GM23338 (cell line): Measurements from ENCODE around the gene OXCT2. TPM values are rescaled to one million over a fixed set of nuclear protein-coding genes. Genes with fewer than 3 reads are reported as not detected.

Source experiments
- ATAC-seq: fragments of 200-7000 bp; cut with Tn5 transposase; 3 replicates; pipeline ENCODE4 v1.9.1; 2020
- DNase-seq: peaks from one replicate; pipeline ENCODE4 v3.0.0-alpha.2; 2015; ENCODE audit warnings: low spot score
- H2AFZ ChIP-seq: fragments of 200-600 bp; sonication (generic); 2 replicates; pipeline ENCODE4 v1.8.0; 2016; ENCODE audit warnings: antibody characterized with exemption, mild to moderate bottlenecking, moderate library complexity
- H3F3A ChIP-seq: fragments of 200-600 bp; sonication (generic); replicated peaks from 2 replicates; pipeline ENCODE4 v1.8.0; 2017; ENCODE audit warnings: antibody characterized with exemption, mixed run types, low read depth
- H3K27ac ChIP-seq: fragments of 200-600 bp; sonication (generic); 2 replicates; pipeline ENCODE4 v1.6.1; 2016; ENCODE audit warnings: low read depth
- H3K27me3 ChIP-seq: fragments of 200-600 bp; sonication (generic); 2 replicates; pipeline ENCODE4 v1.8.0; 2016; ENCODE audit warnings: mild to moderate bottlenecking, mixed run types, moderate library complexity; ENCODE audit not compliant: insufficient read depth
- H3K36me3 ChIP-seq: fragments of 200-600 bp; sonication (generic); 2 replicates; pipeline ENCODE4 v1.8.0; 2016; ENCODE audit warnings: mild to moderate bottlenecking; ENCODE audit not compliant: insufficient read depth
- H3K4me1 ChIP-seq: fragments of 200-600 bp; sonication (generic); 2 replicates; pipeline ENCODE4 v1.8.0; 2016; ENCODE audit warnings: mild to moderate bottlenecking, moderate library complexity; ENCODE audit not compliant: insufficient read depth
- H3K4me2 ChIP-seq: fragments of 200-600 bp; sonication (generic); 2 replicates; pipeline ENCODE4 v1.7.1; 2017; ENCODE audit warnings: mixed run types
- H3K4me3 ChIP-seq: fragments of 200-600 bp; sonication (generic); 2 replicates; pipeline ENCODE4 v1.6.1; 2016; ENCODE audit warnings: mixed run types
- H3K79me2 ChIP-seq: fragments of 200-600 bp; sonication (generic); replicated peaks from 2 replicates; pipeline ENCODE4 v1.8.0; 2017; ENCODE audit warnings: mild to moderate bottlenecking; ENCODE audit not compliant: insufficient read depth
- H3K9me2 ChIP-seq: fragments of 200-600 bp; sonication (generic); 2 replicates; pipeline ENCODE4 v1.8.0; 2017; ENCODE audit not compliant: insufficient read depth
- H4K20me1 ChIP-seq: fragments of 200-600 bp; sonication (generic); replicated peaks from 2 replicates; pipeline ENCODE4 v1.8.0; 2017; ENCODE audit warnings: mild to moderate bottlenecking; ENCODE audit not compliant: insufficient read depth
- H3K27ac Mint-ChIP-seq: 2 replicates; pipeline ENCODE4 v1.8.0; 2020; ENCODE audit warnings: inconsistent platforms, mild to moderate bottlenecking, moderate library complexity, mixed read lengths
- H3K27me3 Mint-ChIP-seq: 3 replicates; pipeline ENCODE4 v1.8.0; 2022; ENCODE audit warnings: low read depth, mild to moderate bottlenecking, moderate library complexity, mixed read lengths, inconsistent platforms; ENCODE audit not compliant: insufficient read depth, poor library complexity
- H3K36me3 Mint-ChIP-seq: 3 replicates; pipeline ENCODE4 v1.8.0; 2021; ENCODE audit warnings: low read depth, mild to moderate bottlenecking, inconsistent platforms, moderate library complexity, mixed read lengths
- H3K4me1 Mint-ChIP-seq: 3 replicates; pipeline ENCODE4 v1.8.0; 2020; ENCODE audit warnings: mild to moderate bottlenecking, inconsistent platforms, mixed read lengths
- H3K4me3 Mint-ChIP-seq: 3 replicates; pipeline ENCODE4 v1.8.0; 2021; ENCODE audit warnings: moderate library complexity, mild to moderate bottlenecking, inconsistent platforms, mixed read lengths
- H3K9me3 Mint-ChIP-seq: 3 replicates; pipeline ENCODE4 v1.8.0; 2020; ENCODE audit warnings: moderate library complexity, mild to moderate bottlenecking, inconsistent platforms, mixed read lengths
- CREB1 ChIP-seq: fragments of 250-450 bp; sonication (Bioruptor Pico); IDR thresholded peaks from 2 replicates; pipeline ENCODE4 v1.5.0; 2020; ENCODE audit warnings: low read depth, mild to moderate bottlenecking, moderate library complexity
- EZH2 ChIP-seq: fragments of 200-600 bp; sonication (generic); IDR thresholded peaks from one replicate; pipeline ENCODE4 v1.8.0; 2017; ENCODE audit warnings: antibody characterized with exemption, mild to moderate bottlenecking, low read depth; ENCODE audit not compliant: unreplicated experiment
- EZH2phosphoT487 ChIP-seq: fragments of 200-600 bp; sonication (generic); IDR thresholded peaks from one replicate; pipeline ENCODE4 v1.8.1; 2018; ENCODE audit warnings: antibody characterized with exemption; ENCODE audit not compliant: unreplicated experiment
- JUNB ChIP-seq: IDR thresholded peaks from one replicate; pipeline ENCODE4 v1.6.1; 2016; ENCODE audit warnings: antibody characterized with exemption; ENCODE audit not compliant: unreplicated experiment
- NANOG ChIP-seq: IDR thresholded peaks from 2 replicates; pipeline ENCODE4 v1.6.1; 2016; ENCODE audit warnings: antibody characterized with exemption, borderline replicate concordance
- POLR2AphosphoS5 ChIP-seq: IDR thresholded peaks from 2 replicates; pipeline ENCODE4 v1.6.1; 2016; ENCODE audit warnings: antibody characterized with exemption, low read depth
- ZNF331 ChIP-seq: fragments of 250-450 bp; sonication (Bioruptor Pico); IDR thresholded peaks from 2 replicates; pipeline ENCODE4 v1.5.0; 2020; ENCODE audit warnings: low read depth, mild to moderate bottlenecking, moderate library complexity
- polyA plus RNA-seq: library from polyadenylated mRNA; unstranded; fragments of >200 nt; fragmentation: Nextera tagmentation; extraction: Ambion mirVana; gene quantifications from 2 replicates; pipeline ENCODE4 v1.2.1, GENCODE V29; 2016
- total RNA-seq: library from RNA; depleted of rRNA; stranded (reverse); fragments of >200 nt; shearing (Covaris generic); gene quantifications from 2 replicates; pipeline ENCODE4 v1.2.3, GENCODE V29; 2014
- TF ChIP-seq, protein P1 (sequence below): IDR thresholded peaks from one replicate; pipeline ENCODE4 v1.6.1; 2018; ENCODE audit warnings: antibody characterized with exemption; ENCODE audit not compliant: unreplicated experiment
- TF ChIP-seq, protein P2 (sequence below): IDR thresholded peaks from 2 replicates; pipeline ENCODE4 v1.6.1; 2016; ENCODE audit warnings: antibody characterized with exemption

OXCT2 gene
- total and polyA plus RNA-seq, 2 experiments from 2014 or later, result 1.4 to 2.8 TPM

DNA sequence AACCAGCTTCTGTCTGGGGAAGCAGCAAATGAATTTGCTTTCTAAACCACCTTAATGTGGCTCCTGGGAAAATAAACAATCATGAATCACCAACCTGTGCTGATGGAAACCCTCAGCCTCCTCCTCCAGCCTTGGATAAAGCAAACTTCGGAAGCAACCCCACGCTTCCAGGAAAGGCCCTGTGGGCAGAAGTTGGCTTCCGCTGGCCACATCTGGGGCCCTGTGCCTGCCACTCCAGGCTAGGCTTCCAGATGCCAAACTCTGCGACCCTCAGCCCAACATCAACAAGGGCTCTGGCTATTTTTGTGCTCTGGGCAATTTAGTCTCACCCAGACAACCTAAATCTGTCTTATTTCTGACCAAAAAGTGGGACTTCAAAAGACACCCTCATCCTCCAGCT is 6.2 kb upstream of the OXCT2 start:
- H3K27ac Mint-ChIP-seq, result no peak overlapping the region
- Histone ChIP-seq H3F3A (no peaks in the 10 kb centered on the region), H4K20me1 (no peaks in the 10 kb centered on the region), H3K4me2 (no peak overlapping the region), H3K27ac (no peak overlapping the region), H3K27me3 (peaks cover 6% of the 10 kb centered on the region; the same call in 1 of the 2 replicates), H3K9me2 (no peaks in the 10 kb centered on the region), H3K4me3 (no peak overlapping the region), H2AFZ (no peak overlapping the region), H3K79me2 (no peaks in the 10 kb centered on the region), H3K4me1 (no peaks in the 10 kb centered on the region), H3K36me3 (no peaks in the 10 kb centered on the region)
- H3K36me3 Mint-ChIP-seq, result no peaks in the 10 kb centered on the region
- peaks cover 8% of the 10 kb centered on the region for H3K27me3 Mint-ChIP-seq
- no peak overlapping the region for H3K4me3 Mint-ChIP-seq
- ATAC-seq (no peak), DNase-seq (no peak)
- no peaks in the 10 kb centered on the region for H3K9me3 Mint-ChIP-seq
- TF ChIP-seq NANOG (no peak), EZH2 (no peak), EZH2phosphoT487 (no peak)
- peaks cover 4% of the 10 kb centered on the region; the same call in 2 of the 3 replicates for H3K4me1 Mint-ChIP-seq

DNA sequence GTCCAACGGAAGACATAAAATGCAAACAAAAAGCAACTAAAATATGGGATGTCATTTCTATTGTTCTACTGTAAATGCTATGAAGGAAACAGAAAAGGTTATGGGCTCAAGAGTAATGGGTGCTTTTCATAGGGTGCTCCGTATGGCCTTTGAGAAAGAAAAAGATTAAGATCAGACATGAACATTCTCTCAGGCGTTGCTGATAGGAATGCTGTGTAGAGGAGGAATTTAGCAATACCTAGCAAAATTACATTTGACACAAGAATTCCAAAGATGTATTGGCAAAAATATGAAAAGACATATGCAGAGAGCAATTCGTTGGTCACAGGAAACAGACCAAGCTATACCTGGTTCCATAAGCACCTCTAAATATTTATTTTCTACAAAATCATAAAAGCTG is 5.7 kb upstream of the OXCT2 start:
- Histone ChIP-seq H3K27me3 (peaks cover 6% of the 10 kb centered on the region; the same call in 1 of the 2 replicates), H3K4me3 (no peak overlapping the region), H3K4me2 (no peak overlapping the region), H4K20me1 (no peaks in the 10 kb centered on the region), H3K27ac (no peak overlapping the region), H3K4me1 (no peaks in the 10 kb centered on the region), H2AFZ (no peak overlapping the region), H3K9me2 (no peaks in the 10 kb centered on the region), H3K79me2 (no peaks in the 10 kb centered on the region), H3F3A (no peaks in the 10 kb centered on the region), H3K36me3 (no peaks in the 10 kb centered on the region)
- no peak for DNase-seq
- Mint-ChIP-seq H3K27ac (no peak overlapping the region), H3K4me3 (no peak overlapping the region), H3K4me1 (peaks cover 4% of the 10 kb centered on the region; the same call in 2 of the 3 replicates), H3K36me3 (no peaks in the 10 kb centered on the region), H3K27me3 (peaks cover 8% of the 10 kb centered on the region), H3K9me3 (no peaks in the 10 kb centered on the region)
- TF ChIP-seq, protein P1, sequence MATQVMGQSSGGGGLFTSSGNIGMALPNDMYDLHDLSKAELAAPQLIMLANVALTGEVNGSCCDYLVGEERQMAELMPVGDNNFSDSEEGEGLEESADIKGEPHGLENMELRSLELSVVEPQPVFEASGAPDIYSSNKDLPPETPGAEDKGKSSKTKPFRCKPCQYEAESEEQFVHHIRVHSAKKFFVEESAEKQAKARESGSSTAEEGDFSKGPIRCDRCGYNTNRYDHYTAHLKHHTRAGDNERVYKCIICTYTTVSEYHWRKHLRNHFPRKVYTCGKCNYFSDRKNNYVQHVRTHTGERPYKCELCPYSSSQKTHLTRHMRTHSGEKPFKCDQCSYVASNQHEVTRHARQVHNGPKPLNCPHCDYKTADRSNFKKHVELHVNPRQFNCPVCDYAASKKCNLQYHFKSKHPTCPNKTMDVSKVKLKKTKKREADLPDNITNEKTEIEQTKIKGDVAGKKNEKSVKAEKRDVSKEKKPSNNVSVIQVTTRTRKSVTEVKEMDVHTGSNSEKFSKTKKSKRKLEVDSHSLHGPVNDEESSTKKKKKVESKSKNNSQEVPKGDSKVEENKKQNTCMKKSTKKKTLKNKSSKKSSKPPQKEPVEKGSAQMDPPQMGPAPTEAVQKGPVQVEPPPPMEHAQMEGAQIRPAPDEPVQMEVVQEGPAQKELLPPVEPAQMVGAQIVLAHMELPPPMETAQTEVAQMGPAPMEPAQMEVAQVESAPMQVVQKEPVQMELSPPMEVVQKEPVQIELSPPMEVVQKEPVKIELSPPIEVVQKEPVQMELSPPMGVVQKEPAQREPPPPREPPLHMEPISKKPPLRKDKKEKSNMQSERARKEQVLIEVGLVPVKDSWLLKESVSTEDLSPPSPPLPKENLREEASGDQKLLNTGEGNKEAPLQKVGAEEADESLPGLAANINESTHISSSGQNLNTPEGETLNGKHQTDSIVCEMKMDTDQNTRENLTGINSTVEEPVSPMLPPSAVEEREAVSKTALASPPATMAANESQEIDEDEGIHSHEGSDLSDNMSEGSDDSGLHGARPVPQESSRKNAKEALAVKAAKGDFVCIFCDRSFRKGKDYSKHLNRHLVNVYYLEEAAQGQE, result no peak
- TF ChIP-seq ZNF331 (CRISPR knock-in tag), result no peak
- TF ChIP-seq JUNB, result no peak
- no peak for TF ChIP-seq CREB1 (CRISPR knock-in tag)
- ATAC-seq, result no peak

DNA sequence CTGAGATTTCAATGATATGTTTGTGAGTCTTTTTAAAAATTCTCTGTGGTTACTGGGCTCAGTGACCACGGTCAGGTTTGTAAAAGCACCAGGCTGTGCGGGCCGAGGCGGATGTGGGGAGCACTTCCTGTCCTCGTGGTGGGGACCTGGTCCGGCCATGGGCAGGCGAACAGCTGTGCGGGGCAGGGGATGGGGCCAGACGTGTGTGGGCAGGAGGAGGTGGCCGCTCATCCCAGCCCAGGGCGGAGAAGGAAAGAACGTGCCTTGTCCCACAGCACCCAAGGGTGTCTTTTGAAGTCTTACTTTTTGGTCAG is 5.2 kb upstream of the OXCT2 start:
- Mint-ChIP-seq H3K27me3 (peaks cover 8% of the 10 kb centered on the region), H3K4me1 (peaks cover 4% of the 10 kb centered on the region; the same call in 2 of the 3 replicates), H3K27ac (no peak overlapping the region), H3K9me3 (no peaks in the 10 kb centered on the region), H3K36me3 (no peaks in the 10 kb centered on the region), H3K4me3 (no peak overlapping the region)
- Histone ChIP-seq H3K9me2 (no peaks in the 10 kb centered on the region), H3K36me3 (no peaks in the 10 kb centered on the region), H3K79me2 (no peaks in the 10 kb centered on the region), H3K27me3 (peaks cover 9% of the 10 kb centered on the region), H3K27ac (no peak overlapping the region), H4K20me1 (no peaks in the 10 kb centered on the region), H3K4me3 (no peak overlapping the region), H3F3A (no peaks in the 10 kb centered on the region), H2AFZ (no peak overlapping the region), H3K4me2 (no peak overlapping the region), H3K4me1 (no peaks in the 10 kb centered on the region)
- no peak for DNase-seq
- no peak for ATAC-seq
- TF ChIP-seq POLR2AphosphoS5 (no peak), NANOG (no peak)
- TF ChIP-seq, protein P2, sequence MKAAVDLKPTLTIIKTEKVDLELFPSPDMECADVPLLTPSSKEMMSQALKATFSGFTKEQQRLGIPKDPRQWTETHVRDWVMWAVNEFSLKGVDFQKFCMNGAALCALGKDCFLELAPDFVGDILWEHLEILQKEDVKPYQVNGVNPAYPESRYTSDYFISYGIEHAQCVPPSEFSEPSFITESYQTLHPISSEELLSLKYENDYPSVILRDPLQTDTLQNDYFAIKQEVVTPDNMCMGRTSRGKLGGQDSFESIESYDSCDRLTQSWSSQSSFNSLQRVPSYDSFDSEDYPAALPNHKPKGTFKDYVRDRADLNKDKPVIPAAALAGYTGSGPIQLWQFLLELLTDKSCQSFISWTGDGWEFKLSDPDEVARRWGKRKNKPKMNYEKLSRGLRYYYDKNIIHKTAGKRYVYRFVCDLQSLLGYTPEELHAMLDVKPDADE, result no peak
